Right lobe of liver (tissue), 6 donors: ENCODE results near the gene ITGAD. TPM values are rescaled to one million over a fixed set of nuclear protein-coding genes. Genes with fewer than 3 reads are reported as not detected.

Source experiments
- ATAC-seq, 4 donors: fragments of 200-7000 bp; cut with Tn5 transposase; one replicate each; pipeline ENCODE4 v1.9.1; 2020; ENCODE audit warnings: mild to moderate bottlenecking in 4 of 4, moderate library complexity in 4 of 4
- DNase-seq, 3 donors: peaks; one replicate each; pipeline ENCODE4 v3.0.0-alpha.2; 2020
- H3K27ac ChIP-seq, 3 donors: fragments of 200-600 bp; one replicate each; pipeline ENCODE4 v1.8.0; 2022
- H3K27me3 ChIP-seq, 2 donors: fragments of 200-600 bp; one replicate each; pipeline ENCODE4 v1.8.0; 2022
- H3K36me3 ChIP-seq, 4 donors: fragments of 200-600 bp; sonication (generic) in 1 of 4; one replicate each; pipeline versions ENCODE4 v1.5.1 to v1.8.0; 2017 to 2022; ENCODE audit warnings: control low read depth in 1 of 4
- H3K4me1 ChIP-seq, 4 donors: fragments of 200-600 bp; sonication (generic) in 1 of 4; one replicate each; pipeline versions ENCODE4 v1.5.1 to v1.8.0; 2017 to 2022; ENCODE audit warnings: control low read depth in 1 of 4
- H3K4me3 ChIP-seq, 3 donors: fragments of 200-600 bp; one replicate each; pipeline ENCODE4 v1.8.0; 2022
- H3K9me3 ChIP-seq, 4 donors: fragments of 200-600 bp; sonication (generic) in 1 of 4; one replicate each; pipeline versions ENCODE4 v1.5.1 to v1.8.0; 2017 to 2022; ENCODE audit warnings: control low read depth in 1 of 4
- POLR2A ChIP-seq: fragments of 450-650 bp; IDR thresholded peaks from one replicate; pipeline ENCODE4 v1.6.1; 2017; ENCODE audit warnings: antibody characterized with exemption, mild to moderate bottlenecking
- WGBS: methylation state at CpG from one replicate; pipeline ENCODE4 v1.1.6; 2018; ENCODE audit warnings: low coverage, low lambda C conversion rate; ENCODE audit not compliant: insufficient coverage; ENCODE audit errors: missing lambda C conversion rate; 5-methylcytosine and 5-hydroxymethylcytosine counted together
- intact Hi-C, 2 donors: fragments of 100-400 bp; cut with DNase I; formaldehyde crosslinking; loops; one replicate each; pipeline versions ENCODE4 v1.11.2 to v1.14.1; 2022
- total RNA-seq, 6 experiments: library from RNA; depleted of rRNA in 2 of 6; stranded (reverse); fragments of >200 nt in 2 of 6; fragmentation: NEBNext Ultra II Directional in 3 of 6; extraction: Animal tissue kit (Norgen Biotek cat#: 25700) in 3 of 6; gene quantifications; one replicate each; pipeline versions ENCODE4 v1.1.0 to v1.2.4, GENCODE V29; 2016 to 2023
- TF ChIP-seq, protein P1 (sequence below), 4 donors: fragments of 200-600 bp in 3 of 4; fragments of 450-650 bp in 1 of 4; IDR thresholded peaks; one replicate each; pipeline versions ENCODE4 v1.5.1 to v1.8.0; 2016 to 2022; ENCODE audit warnings: antibody characterized with exemption in 4 of 4, mild to moderate bottlenecking in 2 of 4
- donor health status: DM: no; HTN: yes; CAD: no.
- donor health status: DM: no; HTN: no; CAD: no.
- donor health status: DM: no; HTN: no; CAD: no.
- donor health status: DM: no; HTN: yes; CAD: no.
- donor health status: DM: no; HTN: yes; CAD: no.

The ITGAD gene
- total RNA-seq, 6 experiments from 2014 or later: 0.13 to 2.0 (median 0.69) TPM; not detected in 2

GRCh38 chr16:31371008-31371407, 22.1 kb upstream of the ITGAD start:
- no peaks in the 10 kb centered on the region for H3K36me3 ChIP-seq
- H3K9me3 ChIP-seq: no peaks in the 10 kb centered on the region
- H3K4me1 ChIP-seq: no peaks in the 10 kb centered on the region
- ATAC-seq (peak in 1 of 4 donors; percentile 38), DNase-seq (no peak)
- H3K4me3 ChIP-seq: no peak overlapping the region
- WGBS: 72% methylated on average over 2 of the region's 12 CpGs
- TF ChIP-seq, protein P1, sequence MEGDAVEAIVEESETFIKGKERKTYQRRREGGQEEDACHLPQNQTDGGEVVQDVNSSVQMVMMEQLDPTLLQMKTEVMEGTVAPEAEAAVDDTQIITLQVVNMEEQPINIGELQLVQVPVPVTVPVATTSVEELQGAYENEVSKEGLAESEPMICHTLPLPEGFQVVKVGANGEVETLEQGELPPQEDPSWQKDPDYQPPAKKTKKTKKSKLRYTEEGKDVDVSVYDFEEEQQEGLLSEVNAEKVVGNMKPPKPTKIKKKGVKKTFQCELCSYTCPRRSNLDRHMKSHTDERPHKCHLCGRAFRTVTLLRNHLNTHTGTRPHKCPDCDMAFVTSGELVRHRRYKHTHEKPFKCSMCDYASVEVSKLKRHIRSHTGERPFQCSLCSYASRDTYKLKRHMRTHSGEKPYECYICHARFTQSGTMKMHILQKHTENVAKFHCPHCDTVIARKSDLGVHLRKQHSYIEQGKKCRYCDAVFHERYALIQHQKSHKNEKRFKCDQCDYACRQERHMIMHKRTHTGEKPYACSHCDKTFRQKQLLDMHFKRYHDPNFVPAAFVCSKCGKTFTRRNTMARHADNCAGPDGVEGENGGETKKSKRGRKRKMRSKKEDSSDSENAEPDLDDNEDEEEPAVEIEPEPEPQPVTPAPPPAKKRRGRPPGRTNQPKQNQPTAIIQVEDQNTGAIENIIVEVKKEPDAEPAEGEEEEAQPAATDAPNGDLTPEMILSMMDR (IDR thresholded peaks at IDR 0.05): no peak
- TF ChIP-seq POLR2A: no peak
- no peaks in the 10 kb centered on the region for H3K27me3 ChIP-seq
- intact Hi-C loops: no loop called here
- H3K27ac ChIP-seq: no peak overlapping the region

DNA sequence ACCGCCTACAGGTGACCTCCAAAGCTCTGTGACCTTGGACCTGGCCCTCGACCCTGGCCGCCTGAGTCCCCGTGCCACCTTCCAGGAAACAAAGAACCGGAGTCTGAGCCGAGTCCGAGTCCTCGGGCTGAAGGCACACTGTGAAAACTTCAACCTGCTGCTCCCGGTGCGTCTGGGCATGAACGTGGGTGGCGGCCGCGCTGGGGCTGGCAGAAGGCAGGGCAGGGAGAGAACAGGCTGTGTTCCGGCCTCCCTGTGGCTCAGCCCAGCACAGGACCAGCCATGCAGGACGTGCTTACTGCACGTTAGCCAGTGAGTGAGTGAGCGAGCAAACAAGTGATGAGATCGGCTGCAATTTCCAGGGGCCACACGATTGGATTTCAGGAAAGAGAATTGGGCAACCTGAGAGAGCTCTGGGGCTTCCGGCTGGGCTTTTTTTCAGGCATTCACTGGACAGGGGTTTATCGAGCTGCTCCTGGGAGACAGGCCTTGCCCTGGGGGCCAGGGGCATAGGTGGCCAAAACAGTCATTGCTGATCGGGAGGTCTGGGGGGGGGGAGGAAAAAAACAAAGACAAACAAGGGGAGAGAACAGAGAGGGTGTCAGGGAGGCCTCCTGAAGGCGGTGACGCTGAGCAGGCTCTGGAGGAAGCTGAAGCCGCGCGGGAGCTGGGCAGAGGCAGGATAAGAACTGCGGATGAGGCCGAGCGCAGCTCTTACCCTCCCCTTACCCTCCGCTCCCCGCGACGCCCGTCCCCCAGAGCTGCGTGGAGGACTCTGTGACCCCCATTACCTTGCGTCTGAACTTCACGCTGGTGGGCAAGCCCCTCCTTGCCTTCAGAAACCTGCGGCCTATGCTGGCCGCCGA, 21.3 kb upstream of the ITGAD start:
- Histone ChIP-seq H3K4me1 (no peaks in the 10 kb centered on the region), H3K9me3 (no peaks in the 10 kb centered on the region), H3K27ac (no peak overlapping the region), H3K27me3 (no peaks in the 10 kb centered on the region), H3K36me3 (no peaks in the 10 kb centered on the region), H3K4me3 (no peak overlapping the region)
- intact Hi-C loops: no loop called here
- no peak for DNase-seq
- 63% methylated on average over 22 of the region's 42 CpGs for WGBS
- peak in 1 of 4 donors; percentile 28 for ATAC-seq
- TF ChIP-seq POLR2A: no peak
- TF ChIP-seq, protein P1 (IDR thresholded peaks at IDR 0.05): no peak

DNA sequence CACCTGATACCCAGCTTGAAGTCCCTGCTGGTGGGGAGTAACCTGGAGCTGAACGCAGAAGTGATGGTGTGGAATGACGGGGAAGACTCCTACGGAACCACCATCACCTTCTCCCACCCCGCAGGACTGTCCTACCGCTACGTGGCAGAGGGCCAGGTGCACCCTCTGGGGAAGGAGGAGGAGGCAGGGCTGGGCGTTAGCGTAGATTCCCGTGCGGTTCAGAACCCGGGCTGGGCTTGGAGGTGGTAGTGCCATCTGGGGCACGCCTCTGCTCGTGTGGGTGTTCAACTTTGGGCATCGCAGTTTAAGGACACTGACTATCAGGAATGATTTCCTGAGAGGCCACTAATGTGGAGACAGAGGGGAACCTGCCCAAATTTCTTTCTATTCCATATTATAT, 19.9 kb upstream of the ITGAD start:
- no peak for ATAC-seq
- no CpG with 5 or more reads among the region's 14 CpGs for WGBS
- no peak for DNase-seq
- Histone ChIP-seq H3K36me3 (no peaks in the 10 kb centered on the region), H3K4me3 (no peak overlapping the region), H3K27me3 (no peaks in the 10 kb centered on the region), H3K4me1 (no peaks in the 10 kb centered on the region), H3K9me3 (no peaks in the 10 kb centered on the region), H3K27ac (no peak overlapping the region)
- intact Hi-C loops: no loop called here
- TF ChIP-seq, protein P1 (IDR thresholded peaks at IDR 0.05): no peak
- TF ChIP-seq POLR2A: no peak

- ATAC-seq (no peak), DNase-seq (no peak)
- H3K36me3 ChIP-seq: no peaks in the 10 kb centered on the region
- H3K27ac ChIP-seq: no peak overlapping the region
- H3K27me3 ChIP-seq: no peaks in the 10 kb centered on the region
- no peaks in the 10 kb centered on the region for H3K9me3 ChIP-seq
- H3K4me1 ChIP-seq: no peaks in the 10 kb centered on the region
- 95% methylated on average over 4 of the region's 5 CpGs for WGBS
- H3K4me3 ChIP-seq: no peak overlapping the region
- TF ChIP-seq, protein P1 (IDR thresholded peaks at IDR 0.05): no peak
- TF ChIP-seq POLR2A: no peak
- intact Hi-C loops: no loop called here
Observed at GRCh38 chr16:31375231-31375630, 17.9 kb upstream of the ITGAD start.
